Spinal cord (tissue), 10 donors: ENCODE results near the gene GTF2F1. TPM values are rescaled to one million over a fixed set of nuclear protein-coding genes. Genes with fewer than 3 reads are reported as not detected.

Experiments used
- DNase-seq, 6 donors: peaks; one replicate each; pipeline versions ENCODE4 v3.0.0 to v3.0.0-alpha.2; 2013 to 2015; ENCODE audit warnings: low spot score in 6 of 6, low read depth in 4 of 6
- H3K27ac ChIP-seq: one replicate; pipeline ENCODE4 v1.5.1; 2013; ENCODE audit warnings: low read depth, low read length, control low read depth
- H3K27me3 ChIP-seq: one replicate; pipeline ENCODE4 v1.6.1; 2013; ENCODE audit warnings: low read length; ENCODE audit not compliant: control insufficient read depth, insufficient read depth
- H3K36me3 ChIP-seq: one replicate; pipeline ENCODE4 v1.6.1; 2013; ENCODE audit warnings: low read length; ENCODE audit not compliant: control insufficient read depth, insufficient read depth
- H3K4me1 ChIP-seq: one replicate; pipeline ENCODE4 v1.6.1; 2013; ENCODE audit warnings: low read length; ENCODE audit not compliant: control insufficient read depth, insufficient read depth
- H3K4me3 ChIP-seq: one replicate; pipeline ENCODE4 v1.5.1; 2013; ENCODE audit warnings: low read depth, low read length, control low read depth
- H3K9me3 ChIP-seq: one replicate; pipeline ENCODE4 v1.6.1; 2013; ENCODE audit warnings: low read length; ENCODE audit not compliant: control insufficient read depth, insufficient read depth
- whole genome bisulfite sequencing: methylation state at CpG from one replicate; pipeline ENCODE4 v1.1.5; 2013; ENCODE audit warnings: missing lambda C conversion rate; ENCODE audit not compliant: insufficient coverage; 5-methylcytosine and 5-hydroxymethylcytosine counted together
- polyA plus RNA-seq, 2 donors: library from polyadenylated mRNA; unstranded; fragments of 120-200 nt; gene quantifications; one replicate each; pipeline ENCODE4 v1.2.1, GENCODE V29; 2013; ENCODE audit not compliant: insufficient read length in 2 of 2
- total RNA-seq, 2 donors: library from RNA; depleted of rRNA in 1 of 2; stranded (reverse); fragments of 120-200 nt in 1 of 2; fragments of >200 nt in 1 of 2; gene quantifications; one replicate each; pipeline versions ENCODE4 v1.2.3 to v1.2.4, GENCODE V29; 2013 to 2014
- donor health status: healthy.

Gene GTF2F1
- total and polyA plus RNA-seq, 4 donors, result 26.2 to 97.3 (median 65.9) TPM

DNA sequence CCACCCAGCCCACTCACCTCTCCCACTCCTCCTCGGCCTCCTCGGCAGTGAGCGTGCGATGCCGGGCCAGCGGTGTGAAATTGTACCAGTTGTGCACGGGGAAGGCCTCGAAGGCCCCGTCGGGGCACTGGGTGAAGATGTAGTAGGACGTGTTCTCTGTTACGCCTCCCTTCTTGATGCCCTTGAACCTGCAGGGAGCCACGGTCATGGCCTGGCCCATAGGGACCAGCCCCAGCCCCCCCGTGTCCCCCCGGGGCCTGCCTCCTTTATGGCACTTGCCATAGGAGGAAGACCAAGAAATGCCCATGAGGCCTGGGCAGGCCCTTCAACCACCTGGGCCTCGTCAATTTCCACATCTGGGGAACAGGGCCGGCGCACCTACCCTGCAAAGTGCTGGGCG lies 5.6 kb downstream of the GTF2F1 start:
- Histone ChIP-seq H3K9me3 (no peaks in the 10 kb centered on the region), H3K27me3 (no peaks in the 10 kb centered on the region), H3K4me1 (peaks cover 4% of the 10 kb centered on the region), H3K36me3 (peaks cover 91% of the 10 kb centered on the region), H3K4me3 (no peak overlapping the region), H3K27ac (no peak overlapping the region)
- 96% methylated on average over 17 of the region's 19 CpGs for WGBS
- no peak for DNase-seq

DNA sequence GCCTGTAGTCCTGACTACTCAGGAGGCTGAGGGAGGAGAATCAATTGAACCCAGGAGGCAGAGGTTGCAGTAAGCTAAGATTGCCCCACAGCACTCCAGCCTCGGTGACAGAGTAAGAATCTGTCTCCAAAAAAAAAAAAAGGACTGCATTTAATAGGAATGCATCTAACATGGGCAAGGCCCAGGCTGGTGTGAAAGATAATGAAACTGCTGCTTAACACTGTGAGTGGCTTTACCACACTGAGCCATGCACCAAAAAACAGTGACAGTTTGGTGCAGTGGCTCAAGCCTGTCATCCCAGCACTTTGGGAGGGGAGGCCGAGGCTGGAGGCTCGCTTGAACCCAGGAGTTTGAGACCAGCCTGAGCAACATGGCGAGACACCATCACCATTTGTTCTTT lies 8.6 kb downstream of the GTF2F1 start:
- H3K27ac ChIP-seq, result no peak overlapping the region
- H3K9me3 ChIP-seq, result no peaks in the 10 kb centered on the region
- no peak for DNase-seq
- H3K4me3 ChIP-seq, result no peak overlapping the region
- H3K27me3 ChIP-seq, result no peaks in the 10 kb centered on the region
- no peaks in the 10 kb centered on the region for H3K4me1 ChIP-seq
- WGBS, result 90% methylated on average over 2 of the region's 4 CpGs
- H3K36me3 ChIP-seq, result peaks cover 99% of the 10 kb centered on the region

GRCh38 chr19:6383188-6383587 lies 9.8 kb downstream of the GTF2F1 start:
- no peaks in the 10 kb centered on the region for H3K27me3 ChIP-seq
- no peak overlapping the region for H3K27ac ChIP-seq
- no peak for DNase-seq
- no peaks in the 10 kb centered on the region for H3K9me3 ChIP-seq
- H3K4me1 ChIP-seq, result no peaks in the 10 kb centered on the region
- 96% methylated on average over 19 of the region's 19 CpGs for WGBS
- H3K36me3 ChIP-seq, result peaks cover 98% of the 10 kb centered on the region
- H3K4me3 ChIP-seq, result no peak overlapping the region

- H3K27ac ChIP-seq, result no peak overlapping the region
- no peaks in the 10 kb centered on the region for H3K27me3 ChIP-seq
- no peak overlapping the region for H3K4me3 ChIP-seq
- 98% methylated on average over 32 of the region's 40 CpGs for WGBS
- no peak for DNase-seq
- no peaks in the 10 kb centered on the region for H3K9me3 ChIP-seq
- no peaks in the 10 kb centered on the region for H3K4me1 ChIP-seq
- peaks cover 90% of the 10 kb centered on the region for H3K36me3 ChIP-seq
Observed at GRCh38 chr19:6381030-6381750, 11.8 kb downstream of the GTF2F1 start.

- 100% methylated on average over 3 of the region's 3 CpGs for WGBS
- Histone ChIP-seq H3K4me1 (no peaks in the 10 kb centered on the region), H3K27me3 (no peaks in the 10 kb centered on the region), H3K9me3 (no peaks in the 10 kb centered on the region), H3K27ac (no peak overlapping the region), H3K4me3 (no peak overlapping the region), H3K36me3 (peaks cover 90% of the 10 kb centered on the region)
- DNase-seq, result no peak
Observed at GRCh38 chr19:6379744-6380143, 13.2 kb downstream of the GTF2F1 start.

DNA sequence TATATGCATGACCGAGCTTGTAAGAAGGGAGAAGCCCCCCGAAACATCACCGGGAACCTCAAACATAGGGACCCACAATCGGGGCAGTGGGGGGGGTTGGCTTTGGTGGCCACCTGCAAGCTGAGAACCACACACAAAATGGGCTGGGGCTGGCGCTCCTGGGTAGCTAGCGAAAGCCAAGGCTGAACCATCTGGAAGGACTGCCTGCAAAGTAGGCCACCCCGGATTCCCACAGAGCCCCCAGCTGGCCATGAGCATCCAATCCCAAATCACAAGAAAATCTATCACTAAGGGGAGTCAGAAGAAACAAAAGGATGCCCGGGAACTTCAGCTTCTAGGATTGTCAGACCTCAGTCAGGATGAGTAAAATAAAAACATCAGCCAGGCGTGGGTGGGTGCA lies 14.5 kb downstream of the GTF2F1 start:
- peaks cover 86% of the 10 kb centered on the region for H3K36me3 ChIP-seq
- no peak for DNase-seq
- WGBS, result 90% methylated on average over 5 of the region's 9 CpGs

DNA sequence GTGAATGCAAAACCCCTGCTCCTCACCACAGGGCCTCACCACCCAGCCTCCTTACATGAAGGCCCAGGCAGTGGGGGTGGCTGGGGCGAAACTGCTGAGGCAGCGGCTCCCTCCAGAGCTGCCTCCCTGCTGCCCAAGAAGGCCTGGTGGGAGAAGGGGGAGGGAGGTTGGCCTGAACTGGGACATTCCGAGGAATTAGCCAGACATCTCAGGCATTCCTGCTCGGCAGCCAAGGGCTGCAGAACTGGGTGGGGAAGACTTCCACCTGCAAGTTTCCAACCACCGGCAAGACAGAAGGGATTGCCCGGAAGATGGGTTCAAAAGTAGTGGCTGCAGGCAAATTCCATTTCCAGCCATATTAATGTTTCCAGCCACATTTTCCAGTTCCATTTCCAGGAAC lies 14.9 kb downstream of the GTF2F1 start:
- 56% methylated on average over 2 of the region's 6 CpGs for WGBS
- H3K27me3 ChIP-seq, result no peaks in the 10 kb centered on the region
- DNase-seq, result no peak
- no peak overlapping the region for H3K4me3 ChIP-seq
- no peaks in the 10 kb centered on the region for H3K9me3 ChIP-seq
- no peak overlapping the region for H3K27ac ChIP-seq
- H3K4me1 ChIP-seq, result peaks cover 12% of the 10 kb centered on the region
- peaks cover 82% of the 10 kb centered on the region for H3K36me3 ChIP-seq

More for the DNA sequence above, 14.5 kb downstream of the GTF2F1 start:
- no peaks in the 10 kb centered on the region for H3K27me3 ChIP-seq
- H3K4me3 ChIP-seq, result no peak overlapping the region
- peak overlapping the region; percentile 33 for H3K27ac ChIP-seq
- H3K4me1 ChIP-seq, result peaks cover 12% of the 10 kb centered on the region
- no peaks in the 10 kb centered on the region for H3K9me3 ChIP-seq

DNA sequence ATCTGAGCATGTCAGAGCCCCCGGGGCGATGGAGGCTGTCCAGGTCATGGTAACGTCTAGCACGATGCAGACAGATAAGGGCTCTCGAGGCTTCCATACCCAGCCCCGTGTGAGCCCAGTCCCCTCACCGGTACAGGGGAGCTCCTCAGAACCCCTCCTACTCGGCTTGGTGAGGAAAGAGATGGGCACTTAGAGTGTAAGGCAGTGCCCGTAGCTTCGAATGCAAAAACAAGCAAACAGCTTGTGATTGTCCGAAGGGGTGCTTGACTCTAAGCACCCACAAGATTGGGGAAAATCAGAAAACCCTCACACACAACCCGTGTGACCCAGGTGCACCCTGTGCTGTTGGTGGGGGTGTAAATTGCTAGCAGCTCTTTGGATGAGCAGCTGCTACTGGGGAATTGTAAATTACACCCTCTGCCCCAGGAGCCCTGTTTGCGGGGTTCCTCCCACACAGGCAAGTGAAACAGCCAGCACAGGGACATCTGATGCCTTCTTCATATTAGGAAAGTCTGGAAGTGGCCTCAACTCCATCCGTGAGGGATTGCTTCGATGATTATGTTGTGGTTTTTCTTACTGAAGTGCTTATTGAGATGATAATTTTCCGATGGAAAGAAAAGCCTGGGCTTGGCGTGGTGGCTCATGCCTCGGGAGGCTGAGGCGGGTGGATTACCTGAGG lies 16.3 kb downstream of the GTF2F1 start:
- Histone ChIP-seq H3K4me3 (no peak overlapping the region), H3K36me3 (peaks cover 68% of the 10 kb centered on the region), H3K27ac (no peak overlapping the region), H3K4me1 (peaks cover 23% of the 10 kb centered on the region), H3K27me3 (no peaks in the 10 kb centered on the region), H3K9me3 (no peaks in the 10 kb centered on the region)
- 85% methylated on average over 7 of the region's 19 CpGs for WGBS
- DNase-seq, result no peak

DNA sequence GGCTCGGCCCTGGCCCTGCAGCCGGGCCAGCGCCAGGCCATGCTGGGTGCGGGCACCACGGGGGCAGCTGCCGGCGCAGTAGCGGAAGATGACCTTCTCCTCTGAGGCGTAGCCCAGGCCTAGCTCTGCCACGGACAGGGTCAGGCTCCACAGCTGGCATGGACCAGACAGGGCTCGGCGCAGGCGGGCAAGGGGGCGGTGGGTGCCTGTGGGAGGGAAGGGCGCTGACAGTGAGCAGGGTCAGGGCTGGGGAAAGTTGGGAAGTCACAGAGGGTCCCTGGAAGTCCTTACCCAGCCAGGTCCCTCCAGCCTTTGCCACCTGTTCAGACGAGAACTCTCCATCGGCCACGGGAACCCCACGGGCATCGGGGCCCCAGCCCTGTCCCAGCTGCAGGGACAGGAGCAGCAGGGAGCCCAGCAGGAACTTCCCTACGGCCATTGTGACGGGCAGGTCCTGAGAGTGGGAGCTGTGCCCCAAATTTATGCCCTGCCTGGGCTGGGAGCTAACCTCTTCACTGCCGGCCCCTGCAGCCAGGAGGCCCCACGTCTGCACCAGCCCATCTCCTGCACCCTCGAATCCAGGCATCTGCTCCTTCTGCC lies 17.5 kb downstream of the GTF2F1 start, which contains the start of gene PSPN:
TSS of gene PSPN (minus strand) at position 523 of the 600 bp plus-strand sequence. CDS start at position 439, 84 bp downstream.
- Histone ChIP-seq H3K36me3 (peaks cover 57% of the 10 kb centered on the region), H3K9me3 (no peaks in the 10 kb centered on the region), H3K27ac (no peak within 1 kb of the TSS), H3K4me3 (no peak within 1 kb of the TSS), H3K4me1 (peaks cover 29% of the 10 kb centered on the region), H3K27me3 (no peaks in the 10 kb centered on the region)
- 87% methylated on average over 24 of the region's 25 CpGs for WGBS
- DNase-seq, result no peak
